SK-N-SH (cell line): ENCODE measurements around the gene NCK1. TPM values are rescaled to one million over a fixed set of nuclear protein-coding genes. Genes with fewer than 3 reads are reported as not detected.

ENCODE experiments used
- CTCF ChIA-PET: fragments of 300-600, 350-600 bp; formaldehyde crosslinking; extraction: SDS; loops from one replicate; lab custom pipeline; 2021; lab: Yijun Ruan, JAX
- POLR2A ChIA-PET: fragments of 350-600 bp; sonication (Branson Sonifier 250); formaldehyde crosslinking; extraction: SDS; loops from one replicate; lab custom pipeline; 2020; ENCODE audit warnings: antibody characterized with exemption, inconsistent platforms; lab: Yijun Ruan, JAX
- DNase-seq: peaks from one replicate; pipeline ENCODE4 v3.0.0; 2012
- H2AFZ ChIP-seq: fragments of 200-600 bp; sonication (generic); 2 replicates; pipeline ENCODE4 v1.8.1; 2016; ENCODE audit warnings: antibody characterized with exemption, mild to moderate bottlenecking, low read depth
- H3F3A ChIP-seq: fragments of 200-600 bp; sonication (generic); replicated peaks from 2 replicates; pipeline ENCODE3; 2016; ENCODE audit warnings: antibody characterized with exemption, mild to moderate bottlenecking; ENCODE audit not compliant: insufficient read depth
- H3K27ac ChIP-seq, 2 experiments: fragments of 200-500 bp in 1 of 2; fragments of 200-600 bp in 1 of 2; sonication (Bioruptor generic) in 1 of 2; sonication (generic), shearing (Covaris generic) in 1 of 2; 2 replicates each; pipeline versions ENCODE4 v1.5.1 to v1.6.1; 2014 to 2016; ENCODE audit warnings: low read depth in 2 of 2, inconsistent platforms in 1 of 2, low read length in 1 of 2, mild to moderate bottlenecking in 1 of 2, mixed read lengths in 1 of 2
- H3K27me3 ChIP-seq: fragments of 200-600 bp; sonication (generic), shearing (Covaris generic); 2 replicates; pipeline ENCODE4 v1.6.1; 2016; ENCODE audit warnings: mixed run types; ENCODE audit not compliant: insufficient read depth
- H3K36me3 ChIP-seq, 2 experiments: fragments of 200-500 bp in 1 of 2; fragments of 200-600 bp in 1 of 2; sonication (Bioruptor generic) in 1 of 2; sonication (generic) in 1 of 2; replicated peaks in 1 of 2; 2 replicates each; pipeline versions ENCODE3 to v1.5.1; 2014 to 2016; ENCODE audit warnings: low read length in 1 of 2, mild to moderate bottlenecking in 1 of 2; ENCODE audit not compliant: insufficient read depth in 2 of 2, control insufficient read depth in 1 of 2
- H3K4me1 ChIP-seq, 2 experiments: fragments of 200-500 bp in 1 of 2; fragments of 200-600 bp in 1 of 2; sonication (Bioruptor generic) in 1 of 2; sonication (generic), shearing (Covaris generic) in 1 of 2; 2 replicates each; pipeline versions ENCODE4 v1.5.1 to v1.6.1; 2014 to 2016; ENCODE audit warnings: low read depth in 1 of 2, low read length in 1 of 2, mixed run types in 1 of 2; ENCODE audit not compliant: insufficient read depth in 2 of 2, control insufficient read depth in 1 of 2
- H3K4me2 ChIP-seq: fragments of 200-600 bp; sonication (generic), shearing (Covaris generic); 2 replicates; pipeline ENCODE4 v1.6.1; 2017; ENCODE audit warnings: mixed run types
- H3K4me3 ChIP-seq, 2 experiments: fragments of 200-500 bp in 1 of 2; fragments of 200-600 bp in 1 of 2; sonication (Bioruptor generic) in 1 of 2; sonication (generic), shearing (Covaris generic) in 1 of 2; 2 replicates each; pipeline versions ENCODE4 v1.5.1 to v1.8.1; 2014 to 2016; ENCODE audit warnings: low read depth in 2 of 2, inconsistent platforms in 1 of 2, low read length in 1 of 2, mild to moderate bottlenecking in 1 of 2, mixed read lengths in 1 of 2, moderate library complexity in 1 of 2
- H3K79me2 ChIP-seq: fragments of 200-600 bp; sonication (generic); 2 replicates; pipeline ENCODE4 v1.8.1; 2017; ENCODE audit warnings: mild to moderate bottlenecking; ENCODE audit not compliant: insufficient read depth
- H3K9ac ChIP-seq: fragments of 200-600 bp; sonication (generic); 2 replicates; pipeline ENCODE4 v1.6.1; 2017; ENCODE audit warnings: mixed run types
- H3K9me2 ChIP-seq: fragments of 200-600 bp; sonication (generic); 2 replicates; pipeline ENCODE4 v1.6.1; 2017; ENCODE audit warnings: mixed run types
- H3K9me3 ChIP-seq: fragments of 200-600 bp; sonication (generic); 2 replicates; pipeline ENCODE4 v1.6.1; 2017; ENCODE audit warnings: mixed run types, mild to moderate bottlenecking, moderate library complexity
- H4K20me1 ChIP-seq: fragments of 200-600 bp; sonication (generic); 2 replicates; pipeline ENCODE4 v1.6.1; 2017; ENCODE audit warnings: mild to moderate bottlenecking, mixed run types; ENCODE audit not compliant: insufficient read depth
- CHD2 ChIP-seq: fragments of 150-350 bp; IDR thresholded peaks from 2 replicates; pipeline ENCODE4 v1.6.1; 2018; ENCODE audit warnings: low read length; ENCODE audit not compliant: partially characterized antibody
- EP300 ChIP-seq, 2 experiments: IDR thresholded peaks; 2 replicates each; pipeline versions ENCODE4 v1.4.0 to v1.6.1; 2012; ENCODE audit warnings: borderline replicate concordance in 1 of 2, low read depth in 1 of 2, low read length in 1 of 2
- FOXM1 ChIP-seq: IDR thresholded peaks from 2 replicates; pipeline ENCODE4 v1.4.0; 2012; ENCODE audit warnings: low read depth, mild to moderate bottlenecking
- GABPA ChIP-seq: IDR thresholded peaks from 2 replicates; pipeline ENCODE4 v1.4.0; 2012; ENCODE audit warnings: low read depth, mild to moderate bottlenecking
- GATA2 ChIP-seq: sonication (generic); formaldehyde crosslinking; IDR thresholded peaks from 2 replicates; pipeline ENCODE4 v1.5.0; 2020; ENCODE audit warnings: mild to moderate bottlenecking, missing genetic modification reagents
- JUND ChIP-seq: IDR thresholded peaks from 2 replicates; pipeline ENCODE4 v1.4.0; 2012
- MXI1 ChIP-seq: IDR thresholded peaks from 2 replicates; pipeline ENCODE4 v1.6.1; 2012; ENCODE audit warnings: mild to moderate bottlenecking, low read depth, low read length, improper control_type of control experiment
- NFIC ChIP-seq: IDR thresholded peaks from 2 replicates; pipeline ENCODE4 v1.4.0; 2012; ENCODE audit warnings: borderline replicate concordance
- NRF1 ChIP-seq: IDR thresholded peaks from 2 replicates; pipeline ENCODE4 v1.6.1; 2012; ENCODE audit warnings: low read depth, mild to moderate bottlenecking, low read length
- RAD21 ChIP-seq: IDR thresholded peaks from 2 replicates; pipeline ENCODE4 v1.6.1; 2012; ENCODE audit warnings: mild to moderate bottlenecking, low read length
- RCOR1 ChIP-seq: fragments of 150-350 bp; IDR thresholded peaks from 2 replicates; pipeline ENCODE4 v1.6.1; 2017; ENCODE audit warnings: antibody characterized with exemption, low read length
- RFX5 ChIP-seq: IDR thresholded peaks from 2 replicates; pipeline ENCODE4 v1.6.1; 2012; ENCODE audit warnings: mild to moderate bottlenecking, improper control_type of control experiment, low read length
- RXRA ChIP-seq: IDR thresholded peaks from 2 replicates; pipeline ENCODE4 v1.4.0; 2012; ENCODE audit warnings: low read depth, mild to moderate bottlenecking, borderline replicate concordance
- SIN3A ChIP-seq: IDR thresholded peaks from 2 replicates; pipeline ENCODE4 v1.6.1; 2012; ENCODE audit warnings: low read depth, mild to moderate bottlenecking, low read length, moderate library complexity, borderline replicate concordance
- TAF1 ChIP-seq: IDR thresholded peaks from 2 replicates; pipeline ENCODE4 v1.6.1; 2012; ENCODE audit warnings: low read depth, mild to moderate bottlenecking, low read length, moderate library complexity, borderline replicate concordance
- TCF12 ChIP-seq: IDR thresholded peaks from 2 replicates; pipeline ENCODE4 v1.4.0; 2012
- TEAD4 ChIP-seq: IDR thresholded peaks from 2 replicates; pipeline ENCODE4 v1.4.0; 2012; ENCODE audit warnings: mild to moderate bottlenecking, borderline replicate concordance; ENCODE audit not compliant: insufficient read depth
- WGBS: methylation state at CpG from one replicate; pipeline ENCODE4 v1.1.6; 2017; ENCODE audit warnings: low lambda C conversion rate; 5-methylcytosine and 5-hydroxymethylcytosine counted together
- polyA plus RNA-seq, 3 experiments: library from polyadenylated mRNA; depleted of rRNA; stranded (reverse); fragments of >200 nt; gene quantifications; 2 replicates each; pipeline ENCODE4 v1.2.3, GENCODE V29; 2012
- TF ChIP-seq, protein P1 (sequence below): fragments of 200-600 bp; sonication (generic); IDR thresholded peaks from 2 replicates; pipeline ENCODE4 v1.6.1; 2017; ENCODE audit warnings: antibody characterized with exemption, mild to moderate bottlenecking, moderate library complexity
- TF ChIP-seq, protein P2 (sequence below): fragments of 150-350 bp; IDR thresholded peaks from 2 replicates; pipeline ENCODE4 v1.6.1; 2017; ENCODE audit warnings: antibody characterized with exemption, low read length, low read depth, borderline replicate concordance
- TF ChIP-seq, protein P3 (sequence below): IDR thresholded peaks from 2 replicates; pipeline ENCODE4 v1.4.0; 2012; ENCODE audit warnings: low read depth, borderline replicate concordance
- TF ChIP-seq, protein P4 (sequence below): IDR thresholded peaks from 2 replicates; pipeline ENCODE4 v1.4.0; 2012; ENCODE audit warnings: low read depth
- TF ChIP-seq, protein P5 (sequence below): IDR thresholded peaks from 2 replicates; pipeline ENCODE4 v1.4.0; 2012; ENCODE audit warnings: low read depth, borderline replicate concordance

The NCK1 gene
- polyA plus RNA-seq (2012; rRNA removed): 16.2 and 17.5 TPM in 2 replicates
- 24.2 and 41.0 TPM in 2 replicates for polyA plus RNA-seq (2012; cell fraction: cytosol; rRNA removed)
- polyA plus RNA-seq (2012; cell fraction: nucleus; rRNA removed): 7.6 and 11.7 TPM in 2 replicates

DNA sequence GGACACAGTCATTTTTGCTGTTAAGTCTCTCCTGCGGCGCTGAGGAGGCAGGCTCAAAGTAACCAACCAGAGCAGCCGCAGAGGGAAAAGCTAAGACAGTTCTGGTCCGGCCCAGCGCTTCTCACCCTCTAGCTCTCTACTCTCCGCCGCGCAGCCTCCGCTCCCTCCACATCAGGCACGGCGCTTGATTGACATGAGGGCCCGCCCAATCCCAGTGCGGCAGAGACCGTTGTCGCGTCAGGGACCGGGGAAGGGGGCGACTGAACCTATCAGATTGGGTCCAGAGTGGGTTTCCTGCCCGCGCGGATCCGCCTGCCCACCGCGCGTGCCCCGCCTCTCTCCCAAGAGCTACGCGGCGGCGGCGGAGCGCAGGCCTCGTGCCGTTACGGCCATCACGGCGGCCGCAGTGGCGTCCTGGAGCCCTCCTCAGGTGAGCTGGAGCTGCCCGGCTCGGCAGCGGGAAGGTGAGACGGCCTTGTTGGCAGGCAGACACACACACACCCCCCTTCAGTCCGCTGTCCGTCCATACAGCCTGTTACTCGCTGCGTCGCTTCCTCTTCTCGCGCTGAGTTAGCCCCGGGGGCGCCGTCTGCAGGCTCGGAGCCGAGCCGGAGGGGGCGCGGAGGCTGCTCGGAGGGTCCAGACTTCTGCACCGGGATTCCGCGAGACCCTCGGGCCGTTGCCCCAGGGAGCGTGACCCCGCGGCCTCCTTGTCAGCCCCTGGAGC is at the start of gene NCK1:
TSS of gene NCK1 (plus strand) at position 319 of the 727 bp plus-strand sequence. CDS start 65,794 bp downstream, outside the sequence.
- POLR2A ChIA-PET: interaction anchor here (0.6 to 1.7 kb wide), 6 partner anchors 43 to 666 kb away, joined by 3 to 21 read pairs (median 4); partner anchors contain the start of genes MSL2, SLC35G2 and STAG1
- TF ChIP-seq, protein P1, sequence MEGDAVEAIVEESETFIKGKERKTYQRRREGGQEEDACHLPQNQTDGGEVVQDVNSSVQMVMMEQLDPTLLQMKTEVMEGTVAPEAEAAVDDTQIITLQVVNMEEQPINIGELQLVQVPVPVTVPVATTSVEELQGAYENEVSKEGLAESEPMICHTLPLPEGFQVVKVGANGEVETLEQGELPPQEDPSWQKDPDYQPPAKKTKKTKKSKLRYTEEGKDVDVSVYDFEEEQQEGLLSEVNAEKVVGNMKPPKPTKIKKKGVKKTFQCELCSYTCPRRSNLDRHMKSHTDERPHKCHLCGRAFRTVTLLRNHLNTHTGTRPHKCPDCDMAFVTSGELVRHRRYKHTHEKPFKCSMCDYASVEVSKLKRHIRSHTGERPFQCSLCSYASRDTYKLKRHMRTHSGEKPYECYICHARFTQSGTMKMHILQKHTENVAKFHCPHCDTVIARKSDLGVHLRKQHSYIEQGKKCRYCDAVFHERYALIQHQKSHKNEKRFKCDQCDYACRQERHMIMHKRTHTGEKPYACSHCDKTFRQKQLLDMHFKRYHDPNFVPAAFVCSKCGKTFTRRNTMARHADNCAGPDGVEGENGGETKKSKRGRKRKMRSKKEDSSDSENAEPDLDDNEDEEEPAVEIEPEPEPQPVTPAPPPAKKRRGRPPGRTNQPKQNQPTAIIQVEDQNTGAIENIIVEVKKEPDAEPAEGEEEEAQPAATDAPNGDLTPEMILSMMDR: peak; percentile 28; the same call in 1 of the 2 replicates
- no peak for TF ChIP-seq TEAD4
- TF ChIP-seq EP300 (IDR thresholded peaks at IDR 0.05; ENCODE audit: borderline replicate concordance in 1 of 2, low read depth in 1 of 2, low read length in 1 of 2): no peak
- TF ChIP-seq, protein P2, sequence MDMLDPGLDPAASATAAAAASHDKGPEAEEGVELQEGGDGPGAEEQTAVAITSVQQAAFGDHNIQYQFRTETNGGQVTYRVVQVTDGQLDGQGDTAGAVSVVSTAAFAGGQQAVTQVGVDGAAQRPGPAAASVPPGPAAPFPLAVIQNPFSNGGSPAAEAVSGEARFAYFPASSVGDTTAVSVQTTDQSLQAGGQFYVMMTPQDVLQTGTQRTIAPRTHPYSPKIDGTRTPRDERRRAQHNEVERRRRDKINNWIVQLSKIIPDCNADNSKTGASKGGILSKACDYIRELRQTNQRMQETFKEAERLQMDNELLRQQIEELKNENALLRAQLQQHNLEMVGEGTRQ: no peak
- TF ChIP-seq RXRA: no peak
- peak; percentile 78; the same call in 1 of the 2 replicates for TF ChIP-seq SIN3A
- TF ChIP-seq TAF1: peak; percentile 79; the same call in 1 of the 2 replicates
- TF ChIP-seq, protein P3, sequence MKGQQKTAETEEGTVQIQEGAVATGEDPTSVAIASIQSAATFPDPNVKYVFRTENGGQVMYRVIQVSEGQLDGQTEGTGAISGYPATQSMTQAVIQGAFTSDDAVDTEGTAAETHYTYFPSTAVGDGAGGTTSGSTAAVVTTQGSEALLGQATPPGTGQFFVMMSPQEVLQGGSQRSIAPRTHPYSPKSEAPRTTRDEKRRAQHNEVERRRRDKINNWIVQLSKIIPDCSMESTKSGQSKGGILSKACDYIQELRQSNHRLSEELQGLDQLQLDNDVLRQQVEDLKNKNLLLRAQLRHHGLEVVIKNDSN: 0 out of 2 replicates have a peak, but pooled peaks have one; percentile 33
- TF ChIP-seq RFX5: peak; percentile 73
- TF ChIP-seq JUND: no peak
- TF ChIP-seq MXI1: peak; percentile 88
- TF ChIP-seq, protein P4, sequence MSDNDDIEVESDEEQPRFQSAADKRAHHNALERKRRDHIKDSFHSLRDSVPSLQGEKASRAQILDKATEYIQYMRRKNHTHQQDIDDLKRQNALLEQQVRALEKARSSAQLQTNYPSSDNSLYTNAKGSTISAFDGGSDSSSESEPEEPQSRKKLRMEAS: peak; percentile 92
- no peak for TF ChIP-seq NFIC
- TF ChIP-seq GABPA: peak; percentile 68
- no peak for TF ChIP-seq RCOR1
- peak; percentile 74 for TF ChIP-seq NRF1
- TF ChIP-seq CHD2: peak; percentile 24
- TF ChIP-seq GATA2 (CRISPR knock-in tag): no peak
- TF ChIP-seq FOXM1: 0 out of 2 replicates have a peak, but pooled peaks have one; percentile 25
- TF ChIP-seq TCF12: no peak
- TF ChIP-seq RAD21: no peak
- TF ChIP-seq, protein P5, sequence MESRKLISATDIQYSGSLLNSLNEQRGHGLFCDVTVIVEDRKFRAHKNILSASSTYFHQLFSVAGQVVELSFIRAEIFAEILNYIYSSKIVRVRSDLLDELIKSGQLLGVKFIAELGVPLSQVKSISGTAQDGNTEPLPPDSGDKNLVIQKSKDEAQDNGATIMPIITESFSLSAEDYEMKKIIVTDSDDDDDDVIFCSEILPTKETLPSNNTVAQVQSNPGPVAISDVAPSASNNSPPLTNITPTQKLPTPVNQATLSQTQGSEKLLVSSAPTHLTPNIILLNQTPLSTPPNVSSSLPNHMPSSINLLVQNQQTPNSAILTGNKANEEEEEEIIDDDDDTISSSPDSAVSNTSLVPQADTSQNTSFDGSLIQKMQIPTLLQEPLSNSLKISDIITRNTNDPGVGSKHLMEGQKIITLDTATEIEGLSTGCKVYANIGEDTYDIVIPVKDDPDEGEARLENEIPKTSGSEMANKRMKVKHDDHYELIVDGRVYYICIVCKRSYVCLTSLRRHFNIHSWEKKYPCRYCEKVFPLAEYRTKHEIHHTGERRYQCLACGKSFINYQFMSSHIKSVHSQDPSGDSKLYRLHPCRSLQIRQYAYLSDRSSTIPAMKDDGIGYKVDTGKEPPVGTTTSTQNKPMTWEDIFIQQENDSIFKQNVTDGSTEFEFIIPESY: no peak

More for the DNA sequence above, at the start of gene NCK1:
- Histone ChIP-seq H3K27ac (peak within 1 kb of the TSS; percentile 83 to 90), H3K4me3 (peak within 1 kb of the TSS; percentile 71 to 84), H3K4me1 (peaks cover 5 to 6% of the 10 kb centered on the region in 2 experiments; a peak in 3 of 4 replicates), H3K27me3 (no peaks in the 10 kb centered on the region), H3K79me2 (peaks cover 73% of the 10 kb centered on the region), H3K36me3 (no peaks in the 10 kb centered on the region), H4K20me1 (peaks cover 15% of the 10 kb centered on the region), H2AFZ (peak within 1 kb of the TSS; percentile 68), H3K9ac (peak within 1 kb of the TSS; percentile 75), H3K9me3 (no peaks in the 10 kb centered on the region), H3K9me2 (no peaks in the 10 kb centered on the region), H3K4me2 (peak within 1 kb of the TSS; percentile 92), H3F3A (peaks cover 17% of the 10 kb centered on the region)
- WGBS: 1% methylated on average over 12 of the region's 67 CpGs
- CTCF ChIA-PET: interaction anchor here (0.7 to 4.5 kb wide), 9 partner anchors 10 to 471 kb away, joined by 3 to 19 read pairs (median 4); partner anchors contain the start of gene STAG1
- peak; percentile 95 for DNase-seq
